GM23338 (cell line): Measurements from ENCODE around the gene GTF2A1. TPM values are rescaled to one million over a fixed set of nuclear protein-coding genes. Genes with fewer than 3 reads are reported as not detected.

ENCODE experiments used
- NANOG ChIP-seq: IDR thresholded peaks from 2 replicates; pipeline ENCODE4 v1.6.1; 2016; ENCODE audit warnings: antibody characterized with exemption, borderline replicate concordance
- ZNF331 ChIP-seq: fragments of 250-450 bp; sonication (Bioruptor Pico); IDR thresholded peaks from 2 replicates; pipeline ENCODE4 v1.5.0; 2020; ENCODE audit warnings: low read depth, mild to moderate bottlenecking, moderate library complexity
- polyA plus RNA-seq: library from polyadenylated mRNA; unstranded; fragments of >200 nt; fragmentation: Nextera tagmentation; extraction: Ambion mirVana; gene quantifications from 2 replicates; pipeline ENCODE4 v1.2.1, GENCODE V29; 2016
- total RNA-seq: library from RNA; depleted of rRNA; stranded (reverse); fragments of >200 nt; shearing (Covaris generic); gene quantifications from 2 replicates; pipeline ENCODE4 v1.2.3, GENCODE V29; 2014
- TF ChIP-seq, protein P1 (sequence below): fragments of 250-450 bp; sonication (Bioruptor Pico); IDR thresholded peaks from 2 replicates; pipeline ENCODE4 v1.5.0; 2020; ENCODE audit warnings: mild to moderate bottlenecking, moderate library complexity
- TF ChIP-seq, protein P2 (sequence below): IDR thresholded peaks from one replicate; pipeline ENCODE4 v1.6.1; 2018; ENCODE audit warnings: antibody characterized with exemption; ENCODE audit not compliant: unreplicated experiment
- TF ChIP-seq, protein P3 (sequence below): IDR thresholded peaks from 2 replicates; pipeline ENCODE4 v1.6.1; 2016; ENCODE audit warnings: antibody characterized with exemption

The GTF2A1 gene
- total and polyA plus RNA-seq, 2 experiments from 2014 or later, result 12.1 to 50.6 TPM

DNA sequence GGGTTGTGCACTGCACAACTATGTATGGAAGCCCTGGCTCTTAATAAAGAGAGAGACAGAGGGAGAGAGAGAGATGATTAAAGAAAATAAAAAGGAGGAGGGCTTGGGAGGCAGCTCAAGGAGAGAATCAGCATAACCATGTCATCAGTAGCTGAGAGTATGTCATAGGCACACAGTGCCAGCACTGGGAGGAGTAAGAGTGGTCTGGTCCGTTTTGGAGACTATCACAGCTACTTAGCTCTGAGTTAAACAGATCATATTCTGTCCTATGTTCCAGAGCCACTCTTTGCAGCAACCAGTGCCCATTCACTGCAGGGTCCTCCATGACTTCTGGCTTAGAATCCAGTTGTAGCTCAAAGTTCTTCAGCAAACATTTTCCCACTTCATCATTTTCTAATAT lies 59.0 kb downstream of the GTF2A1 start (continued):
- TF ChIP-seq, protein P1, sequence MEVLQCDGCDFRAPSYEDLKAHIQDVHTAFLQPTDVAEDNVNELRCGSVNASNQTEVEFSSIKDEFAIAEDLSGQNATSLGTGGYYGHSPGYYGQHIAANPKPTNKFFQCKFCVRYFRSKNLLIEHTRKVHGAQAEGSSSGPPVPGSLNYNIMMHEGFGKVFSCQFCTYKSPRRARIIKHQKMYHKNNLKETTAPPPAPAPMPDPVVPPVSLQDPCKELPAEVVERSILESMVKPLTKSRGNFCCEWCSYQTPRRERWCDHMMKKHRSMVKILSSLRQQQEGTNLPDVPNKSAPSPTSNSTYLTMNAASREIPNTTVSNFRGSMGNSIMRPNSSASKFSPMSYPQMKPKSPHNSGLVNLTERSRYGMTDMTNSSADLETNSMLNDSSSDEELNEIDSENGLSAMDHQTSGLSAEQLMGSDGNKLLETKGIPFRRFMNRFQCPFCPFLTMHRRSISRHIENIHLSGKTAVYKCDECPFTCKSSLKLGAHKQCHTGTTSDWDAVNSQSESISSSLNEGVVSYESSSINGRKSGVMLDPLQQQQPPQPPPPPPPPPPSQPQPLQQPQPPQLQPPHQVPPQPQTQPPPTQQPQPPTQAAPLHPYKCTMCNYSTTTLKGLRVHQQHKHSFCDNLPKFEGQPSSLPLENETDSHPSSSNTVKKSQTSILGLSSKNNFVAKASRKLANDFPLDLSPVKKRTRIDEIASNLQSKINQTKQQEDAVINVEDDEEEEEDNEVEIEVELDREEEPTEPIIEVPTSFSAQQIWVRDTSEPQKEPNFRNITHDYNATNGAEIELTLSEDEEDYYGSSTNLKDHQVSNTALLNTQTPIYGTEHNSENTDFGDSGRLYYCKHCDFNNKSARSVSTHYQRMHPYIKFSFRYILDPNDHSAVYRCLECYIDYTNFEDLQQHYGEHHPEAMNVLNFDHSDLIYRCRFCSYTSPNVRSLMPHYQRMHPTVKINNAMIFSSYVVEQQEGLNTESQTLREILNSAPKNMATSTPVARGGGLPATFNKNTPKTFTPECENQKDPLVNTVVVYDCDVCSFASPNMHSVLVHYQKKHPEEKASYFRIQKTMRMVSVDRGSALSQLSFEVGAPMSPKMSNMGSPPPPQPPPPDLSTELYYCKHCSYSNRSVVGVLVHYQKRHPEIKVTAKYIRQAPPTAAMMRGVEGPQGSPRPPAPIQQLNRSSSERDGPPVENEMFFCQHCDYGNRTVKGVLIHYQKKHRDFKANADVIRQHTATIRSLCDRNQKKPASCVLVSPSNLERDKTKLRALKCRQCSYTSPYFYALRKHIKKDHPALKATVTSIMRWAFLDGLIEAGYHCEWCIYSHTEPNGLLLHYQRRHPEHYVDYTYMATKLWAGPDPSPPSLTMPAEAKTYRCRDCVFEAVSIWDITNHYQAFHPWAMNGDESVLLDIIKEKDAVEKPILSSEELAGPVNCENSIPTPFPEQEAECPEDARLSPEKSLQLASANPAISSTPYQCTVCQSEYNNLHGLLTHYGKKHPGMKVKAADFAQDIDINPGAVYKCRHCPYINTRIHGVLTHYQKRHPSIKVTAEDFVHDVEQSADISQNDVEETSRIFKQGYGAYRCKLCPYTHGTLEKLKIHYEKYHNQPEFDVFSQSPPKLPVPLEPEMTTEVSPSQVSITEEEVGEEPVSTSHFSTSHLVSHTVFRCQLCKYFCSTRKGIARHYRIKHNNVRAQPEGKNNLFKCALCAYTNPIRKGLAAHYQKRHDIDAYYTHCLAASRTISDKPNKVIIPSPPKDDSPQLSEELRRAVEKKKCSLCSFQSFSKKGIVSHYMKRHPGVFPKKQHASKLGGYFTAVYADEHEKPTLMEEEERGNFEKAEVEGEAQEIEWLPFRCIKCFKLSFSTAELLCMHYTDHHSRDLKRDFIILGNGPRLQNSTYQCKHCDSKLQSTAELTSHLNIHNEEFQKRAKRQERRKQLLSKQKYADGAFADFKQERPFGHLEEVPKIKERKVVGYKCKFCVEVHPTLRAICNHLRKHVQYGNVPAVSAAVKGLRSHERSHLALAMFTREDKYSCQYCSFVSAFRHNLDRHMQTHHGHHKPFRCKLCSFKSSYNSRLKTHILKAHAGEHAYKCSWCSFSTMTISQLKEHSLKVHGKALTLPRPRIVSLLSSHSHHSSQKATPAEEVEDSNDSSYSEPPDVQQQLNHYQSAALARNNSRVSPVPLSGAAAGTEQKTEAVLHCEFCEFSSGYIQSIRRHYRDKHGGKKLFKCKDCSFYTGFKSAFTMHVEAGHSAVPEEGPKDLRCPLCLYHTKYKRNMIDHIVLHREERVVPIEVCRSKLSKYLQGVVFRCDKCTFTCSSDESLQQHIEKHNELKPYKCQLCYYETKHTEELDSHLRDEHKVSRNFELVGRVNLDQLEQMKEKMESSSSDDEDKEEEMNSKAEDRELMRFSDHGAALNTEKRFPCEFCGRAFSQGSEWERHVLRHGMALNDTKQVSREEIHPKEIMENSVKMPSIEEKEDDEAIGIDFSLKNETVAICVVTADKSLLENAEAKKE (CRISPR knock-in tag), result no peak
- TF ChIP-seq, protein P2, sequence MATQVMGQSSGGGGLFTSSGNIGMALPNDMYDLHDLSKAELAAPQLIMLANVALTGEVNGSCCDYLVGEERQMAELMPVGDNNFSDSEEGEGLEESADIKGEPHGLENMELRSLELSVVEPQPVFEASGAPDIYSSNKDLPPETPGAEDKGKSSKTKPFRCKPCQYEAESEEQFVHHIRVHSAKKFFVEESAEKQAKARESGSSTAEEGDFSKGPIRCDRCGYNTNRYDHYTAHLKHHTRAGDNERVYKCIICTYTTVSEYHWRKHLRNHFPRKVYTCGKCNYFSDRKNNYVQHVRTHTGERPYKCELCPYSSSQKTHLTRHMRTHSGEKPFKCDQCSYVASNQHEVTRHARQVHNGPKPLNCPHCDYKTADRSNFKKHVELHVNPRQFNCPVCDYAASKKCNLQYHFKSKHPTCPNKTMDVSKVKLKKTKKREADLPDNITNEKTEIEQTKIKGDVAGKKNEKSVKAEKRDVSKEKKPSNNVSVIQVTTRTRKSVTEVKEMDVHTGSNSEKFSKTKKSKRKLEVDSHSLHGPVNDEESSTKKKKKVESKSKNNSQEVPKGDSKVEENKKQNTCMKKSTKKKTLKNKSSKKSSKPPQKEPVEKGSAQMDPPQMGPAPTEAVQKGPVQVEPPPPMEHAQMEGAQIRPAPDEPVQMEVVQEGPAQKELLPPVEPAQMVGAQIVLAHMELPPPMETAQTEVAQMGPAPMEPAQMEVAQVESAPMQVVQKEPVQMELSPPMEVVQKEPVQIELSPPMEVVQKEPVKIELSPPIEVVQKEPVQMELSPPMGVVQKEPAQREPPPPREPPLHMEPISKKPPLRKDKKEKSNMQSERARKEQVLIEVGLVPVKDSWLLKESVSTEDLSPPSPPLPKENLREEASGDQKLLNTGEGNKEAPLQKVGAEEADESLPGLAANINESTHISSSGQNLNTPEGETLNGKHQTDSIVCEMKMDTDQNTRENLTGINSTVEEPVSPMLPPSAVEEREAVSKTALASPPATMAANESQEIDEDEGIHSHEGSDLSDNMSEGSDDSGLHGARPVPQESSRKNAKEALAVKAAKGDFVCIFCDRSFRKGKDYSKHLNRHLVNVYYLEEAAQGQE, result no peak
- no peak for TF ChIP-seq ZNF331 (CRISPR knock-in tag)
- TF ChIP-seq NANOG, result no peak
- TF ChIP-seq, protein P3, sequence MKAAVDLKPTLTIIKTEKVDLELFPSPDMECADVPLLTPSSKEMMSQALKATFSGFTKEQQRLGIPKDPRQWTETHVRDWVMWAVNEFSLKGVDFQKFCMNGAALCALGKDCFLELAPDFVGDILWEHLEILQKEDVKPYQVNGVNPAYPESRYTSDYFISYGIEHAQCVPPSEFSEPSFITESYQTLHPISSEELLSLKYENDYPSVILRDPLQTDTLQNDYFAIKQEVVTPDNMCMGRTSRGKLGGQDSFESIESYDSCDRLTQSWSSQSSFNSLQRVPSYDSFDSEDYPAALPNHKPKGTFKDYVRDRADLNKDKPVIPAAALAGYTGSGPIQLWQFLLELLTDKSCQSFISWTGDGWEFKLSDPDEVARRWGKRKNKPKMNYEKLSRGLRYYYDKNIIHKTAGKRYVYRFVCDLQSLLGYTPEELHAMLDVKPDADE, result no peak
